Measurements from ENCODE around the gene SOCS7.

SOCS7 gene

DNA sequence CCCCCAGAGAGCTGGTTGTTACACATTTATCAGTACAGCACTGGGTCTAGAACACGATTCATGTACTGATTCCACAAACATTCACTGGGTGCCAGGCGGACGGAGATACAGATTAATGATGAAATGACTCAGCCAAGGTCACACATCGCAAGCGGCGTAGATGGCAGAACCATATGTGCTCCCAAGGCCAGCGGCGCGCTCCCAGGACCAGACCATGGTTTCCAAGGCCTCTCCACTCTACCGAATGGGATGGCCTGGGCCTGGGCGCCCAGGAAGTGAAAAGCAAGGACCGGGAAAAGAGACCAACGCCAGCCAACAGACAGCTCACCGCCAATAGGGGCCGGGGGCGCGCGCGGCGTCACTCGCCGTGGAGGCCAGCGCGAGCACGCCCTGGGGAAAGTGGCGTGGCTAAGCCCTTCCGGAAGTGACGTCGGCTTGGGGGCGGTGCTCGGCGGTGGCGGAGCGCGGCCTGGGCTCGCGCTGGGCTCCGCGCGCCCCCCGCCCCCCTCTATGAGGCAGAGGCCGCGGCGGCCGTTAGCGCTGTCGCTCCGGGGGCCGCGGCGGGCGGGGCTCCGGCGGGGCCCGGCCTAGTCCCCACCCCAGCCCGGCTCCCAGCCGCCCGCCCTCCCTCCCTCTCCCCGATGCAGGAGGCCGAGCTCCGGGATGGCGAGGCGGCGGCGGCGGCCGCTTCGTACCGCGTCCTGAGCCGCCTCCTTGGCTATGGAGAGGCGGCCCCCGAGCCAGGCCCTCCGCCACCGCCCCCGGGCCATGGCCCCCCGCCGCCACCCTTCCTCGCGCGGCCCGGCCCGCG, at the start of gene SOCS7:
SOCS7 (plus strand) TSS at position 433 of the 811 bp plus-strand sequence; CDS start at position 642, 209 bp downstream.
- peak in 55 of 56 donors; percentile 39 to 95 (median 85) for DNase-seq

- DNase-seq: no peak
Measured at GRCh38 chr17:38315497-38315896, 36.1 kb upstream of the SOCS7 start.

- DNase-seq: no peak
Measured at GRCh38 chr17:38317081-38317480, 34.6 kb upstream of the SOCS7 start.

DNA sequence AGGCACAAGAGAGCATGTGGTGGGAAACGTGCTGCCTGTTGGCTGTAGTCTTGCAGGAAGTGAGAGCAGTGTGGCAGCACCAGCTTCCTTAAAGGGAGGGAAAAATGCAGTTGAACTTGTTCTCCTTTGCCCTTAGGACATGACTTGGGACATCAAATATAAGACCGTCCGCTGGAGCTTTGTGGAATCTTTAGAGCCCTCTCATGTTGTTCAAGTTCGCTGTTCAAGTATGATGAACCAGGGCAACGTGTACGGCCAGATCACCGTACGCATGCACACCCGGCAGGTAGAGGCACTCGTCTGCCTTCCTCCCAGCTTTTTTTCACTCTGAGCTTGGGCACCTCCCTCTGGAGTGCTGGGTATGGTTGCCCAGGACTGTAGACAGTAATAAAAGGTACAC, 31.2 kb upstream of the SOCS7 start:
- no peak for DNase-seq

DNA sequence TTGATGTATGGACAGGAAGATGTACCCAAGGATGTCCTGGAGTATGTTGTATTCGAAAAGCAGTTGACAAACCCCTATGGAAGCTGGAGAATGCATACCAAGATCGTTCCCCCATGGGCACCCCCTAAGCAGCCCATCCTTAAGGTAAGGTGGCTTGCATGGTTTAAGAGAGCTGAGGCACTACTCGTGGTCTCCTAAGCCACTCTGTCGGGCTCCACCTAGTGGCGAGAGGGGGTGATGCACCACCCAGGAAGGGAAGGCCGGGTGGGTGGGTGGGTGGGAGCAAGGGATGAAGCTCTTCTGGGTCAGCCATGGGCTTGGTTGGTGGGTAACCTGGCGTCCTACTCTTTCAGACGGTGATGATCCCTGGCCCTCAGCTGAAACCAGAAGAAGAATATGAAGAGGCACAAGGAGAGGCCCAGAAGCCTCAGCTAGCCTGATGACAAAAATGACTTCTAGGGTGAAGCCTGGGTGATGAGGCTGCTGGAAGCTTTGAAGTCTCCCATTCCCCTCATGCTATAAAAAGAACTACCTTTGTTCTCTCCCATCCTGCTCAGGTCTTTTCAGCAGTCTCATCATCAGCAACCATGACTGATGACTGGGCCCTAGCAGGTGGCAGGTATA, 29.4 kb upstream of the SOCS7 start:
- DNase-seq: peak in 33 of 56 donors; percentile 7 to 75 (median 33)

DNA sequence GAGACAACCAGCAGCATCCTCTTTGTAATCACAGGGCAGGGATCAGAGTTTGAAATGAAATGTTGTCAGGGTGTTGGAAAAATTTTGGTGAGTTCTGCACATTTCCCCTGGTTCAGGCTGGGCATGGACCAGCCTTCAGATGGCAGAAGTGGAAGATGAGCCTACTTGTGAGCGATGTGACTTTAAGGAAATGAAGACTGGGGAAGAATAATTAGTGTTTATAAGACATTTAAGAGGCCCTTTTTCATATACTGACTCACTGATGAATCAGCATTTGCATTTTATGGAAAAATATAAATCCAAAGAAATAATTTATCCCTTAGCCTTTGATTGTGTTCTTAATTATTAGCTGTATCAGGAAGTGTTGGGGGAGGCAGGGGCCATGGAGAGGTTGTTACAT, 28.7 kb upstream of the SOCS7 start:
- no peak for DNase-seq

DNA sequence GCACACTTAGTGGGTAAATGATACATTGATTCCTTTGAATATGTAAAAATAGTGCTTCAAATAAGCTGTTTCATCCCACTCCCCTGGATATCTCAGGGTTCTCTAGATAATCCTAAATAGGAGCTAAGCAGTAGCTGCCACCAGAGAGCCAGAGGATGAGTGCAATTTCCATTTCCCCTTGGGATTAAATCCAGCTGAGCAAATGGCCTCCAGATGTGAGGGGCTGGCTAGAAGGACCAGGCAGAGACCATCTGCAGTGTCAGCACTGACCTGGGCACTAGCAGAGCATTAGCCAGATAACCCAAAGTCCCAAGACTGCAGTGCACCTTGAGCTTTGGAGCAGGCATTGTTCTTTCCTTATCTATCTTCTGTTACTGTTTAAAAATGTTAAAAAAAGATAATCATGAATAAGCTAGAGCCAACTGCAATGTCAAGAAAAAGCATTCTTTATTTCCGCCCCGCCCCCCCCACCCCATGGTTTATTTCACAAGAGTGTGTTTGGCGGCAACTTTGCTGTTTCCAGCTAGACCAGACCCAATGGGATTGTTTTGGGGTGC, 27.4 kb upstream of the SOCS7 start:
- DNase-seq: peak in 1 of 56 donors; percentile 6

- peak in 2 of 56 donors; percentile 23 to 50 for DNase-seq
Measured at GRCh38 chr17:38324772-38325171, 26.9 kb upstream of the SOCS7 start.

- peak in 11 of 56 donors; percentile 9 to 50 (median 27) for DNase-seq
Measured at GRCh38 chr17:38325221-38325851, 26.3 kb upstream of the SOCS7 start.

DNA sequence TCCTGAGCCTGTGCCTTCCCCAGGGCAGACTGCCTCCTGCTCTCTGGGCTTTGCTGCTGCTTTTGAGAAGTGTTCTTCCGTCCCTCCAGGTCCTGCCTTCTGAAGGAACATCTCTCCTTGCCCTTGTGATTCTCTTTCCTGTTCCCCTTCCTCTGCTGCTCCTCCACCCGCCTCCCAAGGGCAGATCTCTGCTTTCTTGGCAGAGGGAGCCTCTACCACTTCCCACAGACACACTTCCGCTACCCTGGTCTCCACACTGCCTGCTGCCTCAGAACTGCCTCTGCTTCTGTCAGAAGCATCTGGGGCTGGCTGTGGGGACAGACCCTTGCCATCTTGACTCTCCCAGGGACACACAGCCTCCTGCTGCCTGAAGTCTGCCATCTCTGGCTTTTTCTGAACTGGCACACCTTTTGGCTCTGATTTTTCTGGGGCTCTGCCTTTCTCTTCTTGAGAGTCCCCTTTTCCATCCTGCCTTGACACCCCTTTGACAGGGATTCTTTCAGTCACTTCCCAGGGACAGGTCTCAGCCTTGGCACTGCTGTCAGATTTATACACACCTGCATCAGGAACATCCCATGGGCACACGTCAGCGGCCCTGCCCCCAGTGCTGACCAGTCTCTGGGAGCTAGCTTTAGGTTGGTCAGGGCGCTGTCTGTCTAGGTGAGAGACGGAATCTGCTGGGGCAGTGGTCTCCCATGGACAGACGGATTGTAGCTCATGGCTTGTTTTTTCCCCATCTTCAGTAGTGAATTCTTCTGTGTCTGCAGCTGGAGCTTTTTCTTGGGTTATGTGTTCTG, 24.4 kb upstream of the SOCS7 start:
- peak in 12 of 56 donors; percentile 11 to 56 (median 26) for DNase-seq

GRCh38 chr17:38327936-38328335, 23.7 kb upstream of the SOCS7 start:
- DNase-seq: no peak

- no peak for DNase-seq
Measured at GRCh38 chr17:38328620-38329019, 23.0 kb upstream of the SOCS7 start.

DNA sequence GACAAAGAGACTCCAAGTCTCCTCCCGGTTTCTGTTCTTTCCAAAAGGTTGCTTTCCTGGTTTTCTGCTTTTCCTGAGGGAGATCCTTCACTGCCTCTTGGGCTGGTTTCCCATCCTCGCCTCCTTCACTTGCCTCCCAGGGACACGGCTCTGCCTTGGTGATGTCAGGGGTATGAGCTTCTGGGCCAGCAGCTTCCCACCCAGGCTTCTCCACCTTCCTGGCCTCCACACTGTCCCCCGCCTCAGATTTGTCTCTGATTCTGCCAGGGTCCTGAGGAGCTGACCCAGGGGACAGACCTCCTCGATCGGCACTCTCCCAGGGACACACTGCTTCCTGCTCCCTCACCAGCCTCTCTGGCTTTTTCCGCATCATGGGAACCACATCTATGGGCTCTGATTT, 22.4 kb upstream of the SOCS7 start:
- no peak for DNase-seq

DNA sequence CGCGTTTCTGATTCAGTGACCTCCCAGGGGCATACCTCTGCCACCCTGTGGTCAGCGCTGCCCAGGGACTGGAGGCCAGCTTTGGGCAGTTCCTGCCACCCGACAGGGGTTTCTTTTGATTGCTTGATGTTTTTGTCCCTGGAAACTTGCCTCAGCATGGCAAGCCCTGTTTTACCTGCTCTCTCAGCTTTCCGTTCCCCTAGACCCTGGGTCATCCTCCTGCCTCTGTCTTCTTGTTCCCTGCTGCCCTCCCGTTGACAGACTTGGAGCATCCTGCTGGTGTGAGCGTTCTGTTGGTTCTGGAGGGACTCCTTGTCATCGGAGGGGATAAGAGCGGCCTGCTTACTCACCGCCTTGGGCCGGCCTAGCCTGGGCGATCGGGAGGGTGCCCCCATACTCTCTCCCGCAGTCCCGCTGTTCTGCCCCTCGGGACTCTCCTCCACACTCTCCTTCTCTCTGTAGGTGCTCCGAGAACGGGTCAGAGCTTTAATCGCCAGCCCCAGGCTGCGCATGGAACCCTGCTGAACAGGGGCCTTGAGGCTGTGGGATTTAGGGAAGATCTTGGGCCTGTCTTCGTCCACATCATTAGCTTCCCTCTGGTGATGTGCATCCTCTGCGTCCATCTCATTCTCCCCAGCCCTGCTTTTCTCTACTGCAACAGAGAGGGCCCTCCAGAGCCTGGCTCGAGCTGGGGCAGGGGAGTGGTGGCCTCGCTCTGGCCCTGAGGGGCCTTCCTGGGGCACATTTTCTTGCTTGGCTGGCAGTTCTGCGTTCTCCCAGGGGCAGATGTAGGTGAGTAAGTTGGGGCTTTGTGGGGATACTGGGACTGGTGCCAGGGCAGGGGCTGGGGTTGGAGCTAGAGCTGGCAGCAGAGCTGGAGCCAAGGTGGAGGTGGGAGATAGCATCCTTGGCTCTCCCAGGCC, 21.6 kb upstream of the SOCS7 start:
- DNase-seq: no peak

- no peak for DNase-seq
Measured at GRCh38 chr17:38330941-38331411, 20.7 kb upstream of the SOCS7 start.

DNA sequence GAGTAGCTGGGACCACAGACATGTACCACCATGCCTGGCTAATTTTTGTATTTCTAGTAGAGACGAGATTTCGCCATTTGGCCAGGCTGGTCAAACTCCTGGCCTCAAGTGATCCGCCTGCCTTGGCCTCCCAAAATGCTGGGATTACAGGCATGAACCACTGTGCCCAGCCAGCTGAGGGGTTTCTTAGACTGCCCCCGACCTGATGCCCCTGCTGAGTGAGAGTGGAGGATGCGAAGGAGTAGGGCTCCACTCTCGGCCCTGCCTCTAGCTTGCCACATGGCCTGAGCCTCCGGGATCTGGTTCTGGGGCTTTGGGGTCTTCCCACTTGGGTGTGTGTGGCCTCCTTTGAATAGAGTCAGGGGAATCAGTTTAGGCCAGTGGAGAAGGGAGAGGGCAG, 18.9 kb upstream of the SOCS7 start:
- no peak for DNase-seq

- peak in 13 of 56 donors; percentile 7 to 66 (median 18) for DNase-seq
Measured at GRCh38 chr17:38333635-38334295, 17.9 kb upstream of the SOCS7 start.

GRCh38 chr17:38334480-38335364, 16.9 kb upstream of the SOCS7 start:
- no peak for DNase-seq

Measured in nucleus accumbens (tissue), 56 donors.